H1 (cell line): ENCODE results near the gene COX17.

Source experiments
- CEBPB ChIP-seq: IDR thresholded peaks from 2 replicates; pipeline ENCODE4 v1.6.1; 2012; ENCODE audit warnings: low read depth, low read length
- EP300 ChIP-seq, 2 experiments: IDR thresholded peaks; 1 replicate in 1 of 2; 2 replicates in 1 of 2; pipeline ENCODE4 v1.6.1; 2011 to 2012; ENCODE audit warnings: low read depth in 2 of 2, low read length in 2 of 2, mild to moderate bottlenecking in 2 of 2, borderline replicate concordance in 1 of 2, inconsistent platforms in 1 of 2, moderate library complexity in 1 of 2
- TF ChIP-seq, protein P1 (sequence below): IDR thresholded peaks from 2 replicates; pipeline ENCODE4 v1.6.1; 2011; ENCODE audit warnings: low read depth, mild to moderate bottlenecking, low read length; ENCODE audit not compliant: insufficient read depth

DNA sequence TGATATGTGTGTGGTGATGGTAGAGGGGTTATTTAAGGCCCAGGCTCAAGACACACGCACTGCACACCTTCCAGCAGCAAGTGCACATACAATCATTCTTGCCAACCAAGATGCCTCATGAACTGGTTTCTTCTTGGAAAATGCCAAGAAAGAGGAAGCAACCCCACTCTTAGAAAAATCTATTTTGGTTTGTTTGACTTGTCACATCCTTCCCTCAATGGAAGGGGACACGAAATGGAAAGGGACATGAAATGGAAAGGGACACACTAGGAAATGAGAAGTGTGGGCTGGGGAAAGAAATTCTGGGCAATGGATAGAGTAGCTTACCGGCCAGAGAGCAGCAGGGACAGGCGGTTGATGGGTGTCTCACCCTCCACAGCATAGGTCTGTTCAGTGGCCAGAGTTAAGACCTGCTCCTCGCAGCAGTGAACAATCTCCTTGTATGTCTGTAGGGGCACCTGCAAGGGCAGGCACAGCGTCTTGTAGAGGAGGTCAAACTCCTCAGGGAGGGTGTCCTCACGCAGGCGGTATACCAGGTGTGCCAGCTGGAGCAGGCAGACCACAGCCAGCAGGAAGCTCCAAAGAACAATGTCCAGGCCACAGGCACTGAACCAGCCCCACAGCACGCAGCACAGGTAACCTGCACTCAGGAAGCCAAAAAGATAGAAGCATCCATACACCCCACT is 17.5 kb downstream of the COX17 start:
- TF ChIP-seq EP300 (IDR thresholded peaks at IDR 0.05; ENCODE audit: borderline replicate concordance in 1 of 2, low read depth in 2 of 2, low read length in 2 of 2) = no peak
- TF ChIP-seq CEBPB = no peak
- TF ChIP-seq, protein P1, sequence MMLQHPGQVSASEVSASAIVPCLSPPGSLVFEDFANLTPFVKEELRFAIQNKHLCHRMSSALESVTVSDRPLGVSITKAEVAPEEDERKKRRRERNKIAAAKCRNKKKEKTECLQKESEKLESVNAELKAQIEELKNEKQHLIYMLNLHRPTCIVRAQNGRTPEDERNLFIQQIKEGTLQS = no peak
